Endodermal cell (in vitro differentiated cells): ENCODE results near the gene CCDC30. TPM values are rescaled to one million over a fixed set of nuclear protein-coding genes. Genes with fewer than 3 reads are reported as not detected.
A peak's percentile ranks its signal among the peaks of the same experiment; 100 is the strongest.

ENCODE experiments used
- DNase-seq: peaks from one replicate; pipeline ENCODE4 v3.0.0-alpha.2; 2017
- H3K27ac ChIP-seq: 2 replicates; pipeline ENCODE4 v1.5.1; 2013; ENCODE audit warnings: mild to moderate bottlenecking, low read depth, low read length, moderate library complexity
- H3K27me3 ChIP-seq: 2 replicates; pipeline ENCODE4 v1.6.1; 2013; ENCODE audit warnings: mild to moderate bottlenecking, low read length, moderate library complexity; ENCODE audit not compliant: insufficient read depth, control insufficient read depth, poor library complexity, severe bottlenecking
- H3K36me3 ChIP-seq: 2 replicates; pipeline ENCODE4 v1.7.0; 2013; ENCODE audit warnings: mild to moderate bottlenecking, low read length, moderate library complexity; ENCODE audit not compliant: control insufficient read depth, insufficient read depth
- H3K4me1 ChIP-seq: one replicate; pipeline ENCODE4 v1.7.0; 2013; ENCODE audit warnings: low read length; ENCODE audit not compliant: control insufficient read depth, insufficient read depth
- H3K4me3 ChIP-seq: 2 replicates; pipeline ENCODE4 v1.5.1; 2013; ENCODE audit warnings: mild to moderate bottlenecking, low read length, moderate library complexity
- H3K9ac ChIP-seq: 2 replicates; pipeline ENCODE4 v1.6.1; 2013; ENCODE audit warnings: mild to moderate bottlenecking, low read length, moderate library complexity; ENCODE audit not compliant: poor library complexity, severe bottlenecking; ENCODE audit errors: extremely low read depth
- H3K9me3 ChIP-seq: 2 replicates; pipeline ENCODE4 v1.6.1; 2013; ENCODE audit warnings: mild to moderate bottlenecking, low read length, moderate library complexity; ENCODE audit not compliant: control insufficient read depth
- H3K27ac Mint-ChIP-seq: 2 replicates; pipeline ENCODE4 v1.8.0; 2020; ENCODE audit warnings: mixed read lengths
- H3K27me3 Mint-ChIP-seq: 2 replicates; pipeline ENCODE4 v1.8.0; 2021; ENCODE audit warnings: mild to moderate bottlenecking, mixed read lengths; ENCODE audit not compliant: insufficient read depth
- H3K36me3 Mint-ChIP-seq: 2 replicates; pipeline ENCODE4 v1.8.0; 2020; ENCODE audit warnings: low read depth, mixed read lengths
- H3K4me1 Mint-ChIP-seq: 2 replicates; pipeline ENCODE4 v1.8.0; 2020; ENCODE audit warnings: mixed read lengths
- H3K4me3 Mint-ChIP-seq: 2 replicates; pipeline ENCODE4 v1.8.0; 2020; ENCODE audit warnings: mild to moderate bottlenecking, moderate library complexity, mixed read lengths
- H3K9me3 Mint-ChIP-seq: 2 replicates; pipeline ENCODE4 v1.8.0; 2020; ENCODE audit warnings: mild to moderate bottlenecking, mixed read lengths
- WGBS, 2 experiments: methylation state at CpG; one replicate each; pipeline versions ENCODE4 v1.1.5 to v1.1.7; 2013; ENCODE audit warnings: missing lambda C conversion rate in 2 of 2, mixed read lengths in 1 of 2; ENCODE audit not compliant: insufficient coverage in 1 of 2, insufficient read length in 1 of 2; 5-methylcytosine and 5-hydroxymethylcytosine counted together
- total RNA-seq, 2 donors: library from RNA; stranded (reverse); fragmentation: NEBNext Ultra II Directional in 1 of 2; extraction: Animal tissue kit (Norgen Biotek cat#: 25700) in 1 of 2; gene quantifications; 2 replicates in 1 of 2; 3 replicates in 1 of 2; pipeline ENCODE4 v1.2.1, GENCODE V29; 2021
- TF ChIP-seq, protein P1 (sequence below): fragments of 200-600 bp; sonication (generic); conservative IDR thresholded peaks from 2 replicates; pipeline ENCODE4 v1.5.0; 2021; ENCODE audit warnings: antibody characterized with exemption, mild to moderate bottlenecking

CCDC30 gene
- total RNA-seq, 2 donors from 2014 or later, result 4.8 to 6.4 TPM

DNA sequence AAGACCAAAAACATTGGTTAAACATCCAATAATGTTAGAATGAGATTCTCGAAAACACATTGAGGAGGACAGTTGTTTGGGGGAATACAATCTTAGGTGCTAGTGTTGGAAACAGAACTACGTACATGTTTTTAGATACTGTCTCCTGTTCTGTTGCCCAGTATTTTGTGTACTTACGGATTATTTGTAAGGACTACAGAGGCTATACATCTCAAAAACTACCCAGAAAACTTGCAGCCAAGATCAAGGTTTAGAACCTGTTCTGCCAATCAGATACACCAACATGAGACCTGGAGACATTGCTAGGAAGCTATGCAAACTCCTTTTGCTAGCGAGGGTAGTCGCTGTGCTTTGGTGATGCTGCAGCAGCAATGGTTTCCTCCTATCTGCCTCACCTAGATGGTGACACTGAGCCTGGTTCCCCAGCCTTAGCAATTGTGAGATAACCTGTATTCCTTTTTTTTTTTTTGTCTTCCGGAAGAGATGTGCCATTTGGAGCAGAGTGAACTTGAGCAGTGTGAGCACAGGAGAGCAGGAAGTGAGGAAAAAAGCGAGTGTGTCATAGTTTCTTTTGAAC is 240.9 kb downstream of the CCDC30 start:
- TF ChIP-seq, protein P1, sequence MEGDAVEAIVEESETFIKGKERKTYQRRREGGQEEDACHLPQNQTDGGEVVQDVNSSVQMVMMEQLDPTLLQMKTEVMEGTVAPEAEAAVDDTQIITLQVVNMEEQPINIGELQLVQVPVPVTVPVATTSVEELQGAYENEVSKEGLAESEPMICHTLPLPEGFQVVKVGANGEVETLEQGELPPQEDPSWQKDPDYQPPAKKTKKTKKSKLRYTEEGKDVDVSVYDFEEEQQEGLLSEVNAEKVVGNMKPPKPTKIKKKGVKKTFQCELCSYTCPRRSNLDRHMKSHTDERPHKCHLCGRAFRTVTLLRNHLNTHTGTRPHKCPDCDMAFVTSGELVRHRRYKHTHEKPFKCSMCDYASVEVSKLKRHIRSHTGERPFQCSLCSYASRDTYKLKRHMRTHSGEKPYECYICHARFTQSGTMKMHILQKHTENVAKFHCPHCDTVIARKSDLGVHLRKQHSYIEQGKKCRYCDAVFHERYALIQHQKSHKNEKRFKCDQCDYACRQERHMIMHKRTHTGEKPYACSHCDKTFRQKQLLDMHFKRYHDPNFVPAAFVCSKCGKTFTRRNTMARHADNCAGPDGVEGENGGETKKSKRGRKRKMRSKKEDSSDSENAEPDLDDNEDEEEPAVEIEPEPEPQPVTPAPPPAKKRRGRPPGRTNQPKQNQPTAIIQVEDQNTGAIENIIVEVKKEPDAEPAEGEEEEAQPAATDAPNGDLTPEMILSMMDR, result no peak
- Mint-ChIP-seq H3K4me3 (no peak overlapping the region), H3K27me3 (no peaks in the 10 kb centered on the region), H3K36me3 (peaks cover 90% of the 10 kb centered on the region), H3K4me1 (no peaks in the 10 kb centered on the region), H3K9me3 (no peaks in the 10 kb centered on the region), H3K27ac (peak overlapping the region; percentile 1)
- Histone ChIP-seq H3K27ac (no peak overlapping the region), H3K4me3 (no peak overlapping the region), H3K36me3 (peaks cover 90% of the 10 kb centered on the region), H3K9me3 (peaks cover 16% of the 10 kb centered on the region), H3K9ac (no peak overlapping the region), H3K27me3 (no peaks in the 10 kb centered on the region), H3K4me1 (no peaks in the 10 kb centered on the region)
- DNase-seq, result no peak
- 95 to 100% methylated on average over 6 to 7 of the region's 7 CpGs for WGBS, 2 experiments

Other genes starting within 250 kb of the CCDC30 start
- 10 to 100 TPM; 67.3 to 79.4 TPM for gene FOXJ3, start 128.1 kb upstream of the CCDC30 start, total RNA-seq
- gene RIMKLA, start 82.5 kb upstream of the CCDC30 start, total RNA-seq, result 1 to 10 TPM in 1 of 2 donors, under 1 TPM in 1; 0.73 to 1.9 TPM
- 1 to 10 TPM in 1 of 2 donors, under 1 TPM in 1; 0.44 to 1.1 TPM for gene ZMYND12, start 7.3 kb upstream of the CCDC30 start, total RNA-seq
- 10 to 100 TPM; 38.7 to 48.9 TPM for gene PPCS, start 6.7 kb upstream of the CCDC30 start, total RNA-seq
- gene PPIH, start 195.1 kb downstream of the CCDC30 start, total RNA-seq, result 10 to 100 TPM; 63.3 to 73.2 TPM
- 100 to 1,000 TPM; 655 to 668 TPM for gene YBX1, start 219.1 kb downstream of the CCDC30 start, total RNA-seq